NCI-H1694 (cell line): ENCODE results near the gene B3GNT9.

Source experiments
- DNase-seq: peaks from one replicate; lab custom pipeline; 2025; lab: John Stamatoyannopoulos, UW

The B3GNT9 gene

GRCh38 chr16:67167588-67167987 lies 16.8 kb upstream of the B3GNT9 start:
- DNase-seq, result no peak

DNA sequence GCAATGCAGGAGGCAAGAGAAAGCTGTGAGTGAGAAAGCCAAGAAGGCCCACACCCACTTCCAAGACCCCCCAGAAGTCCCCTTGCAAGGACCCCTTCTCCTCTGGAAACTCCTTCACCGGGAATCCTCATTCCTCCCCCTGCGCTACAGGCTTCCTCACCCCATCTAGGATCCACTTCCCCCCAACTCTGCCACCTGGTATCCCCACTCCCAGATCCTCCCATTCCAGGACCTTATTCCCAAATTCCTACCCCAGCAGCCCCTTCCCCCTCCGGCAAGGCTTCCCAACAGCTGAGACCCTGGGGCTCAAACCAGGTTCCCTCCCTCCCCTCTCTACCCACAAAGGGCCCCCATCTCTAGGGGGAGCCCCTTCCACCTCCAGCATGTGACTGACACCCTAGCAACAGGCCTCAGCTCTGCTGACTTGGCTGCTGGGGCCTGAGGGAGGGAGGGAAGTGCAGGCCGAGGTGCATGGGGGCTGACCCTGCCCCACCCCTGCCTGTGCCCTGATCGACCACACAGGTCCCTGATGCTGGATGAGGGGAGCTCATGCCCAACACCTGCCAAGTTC lies 15.9 kb upstream of the B3GNT9 start:
- no peak for DNase-seq

DNA sequence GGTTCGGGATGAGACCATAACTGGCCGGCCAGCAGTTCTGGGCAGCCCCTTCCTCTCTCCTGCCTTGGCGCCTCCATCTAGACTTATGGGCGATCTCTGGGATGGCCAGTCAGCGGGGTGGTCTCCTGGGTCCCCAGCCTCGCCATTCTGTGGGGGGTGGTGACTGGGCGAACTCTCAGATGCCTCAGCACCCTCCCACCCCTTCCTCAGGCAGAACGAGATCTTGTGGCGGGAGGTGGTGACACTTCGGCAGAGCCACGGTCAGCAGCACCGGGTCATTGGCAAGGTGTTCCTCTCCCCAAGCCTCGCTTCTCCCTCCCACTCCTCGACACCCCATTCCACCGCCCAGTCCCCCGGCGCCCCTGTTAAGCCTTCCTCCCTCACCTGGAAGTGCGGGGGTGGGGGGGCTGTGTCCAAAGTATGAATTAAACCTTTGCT lies 15.3 kb upstream of the B3GNT9 start:
- DNase-seq, result no peak

DNA sequence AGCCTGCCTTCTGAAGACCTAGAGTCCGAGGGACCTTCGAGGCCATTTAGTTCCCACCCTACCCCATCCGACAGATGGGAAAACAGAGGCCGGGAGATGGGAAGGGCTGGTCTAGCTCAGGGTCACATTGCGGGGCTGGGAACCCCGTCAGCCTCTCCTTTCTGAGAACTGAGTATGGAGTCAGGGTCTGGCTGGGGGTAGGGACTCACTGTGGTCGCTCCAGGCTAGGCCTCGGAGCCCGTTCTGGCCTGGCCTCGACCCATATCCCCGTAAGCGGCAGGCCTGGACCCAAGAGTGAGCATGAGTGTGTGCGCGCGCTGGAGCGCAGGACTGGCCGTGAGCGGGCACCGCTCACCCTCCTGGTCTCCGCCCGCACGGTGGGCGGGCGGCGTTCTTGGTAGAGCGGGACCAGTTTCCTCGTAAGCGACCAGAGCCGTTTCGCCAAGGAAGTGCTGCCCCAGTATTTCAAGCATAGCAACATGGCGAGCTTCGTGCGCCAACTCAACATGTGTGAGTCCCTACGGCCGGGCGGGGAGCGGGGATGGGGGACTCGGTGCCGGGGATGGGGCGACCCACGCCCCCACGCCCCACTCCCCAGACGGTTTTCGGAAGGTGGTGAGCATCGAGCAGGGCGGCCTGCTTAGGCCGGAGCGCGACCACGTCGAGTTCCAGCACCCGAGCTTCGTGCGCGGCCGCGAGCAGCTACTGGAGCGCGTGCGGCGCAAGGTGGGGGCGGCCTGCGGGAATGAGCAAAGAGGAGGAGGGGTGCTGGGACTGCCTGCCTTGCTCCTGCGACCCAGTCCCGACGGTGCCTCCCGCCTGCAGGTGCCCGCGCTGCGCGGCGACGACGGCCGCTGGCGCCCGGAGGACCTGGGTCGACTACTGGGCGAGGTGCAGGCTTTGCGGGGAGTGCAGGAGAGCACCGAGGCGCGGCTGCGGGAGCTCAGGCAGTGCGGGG lies 14.6 kb upstream of the B3GNT9 start:
- DNase-seq, result no peak

DNA sequence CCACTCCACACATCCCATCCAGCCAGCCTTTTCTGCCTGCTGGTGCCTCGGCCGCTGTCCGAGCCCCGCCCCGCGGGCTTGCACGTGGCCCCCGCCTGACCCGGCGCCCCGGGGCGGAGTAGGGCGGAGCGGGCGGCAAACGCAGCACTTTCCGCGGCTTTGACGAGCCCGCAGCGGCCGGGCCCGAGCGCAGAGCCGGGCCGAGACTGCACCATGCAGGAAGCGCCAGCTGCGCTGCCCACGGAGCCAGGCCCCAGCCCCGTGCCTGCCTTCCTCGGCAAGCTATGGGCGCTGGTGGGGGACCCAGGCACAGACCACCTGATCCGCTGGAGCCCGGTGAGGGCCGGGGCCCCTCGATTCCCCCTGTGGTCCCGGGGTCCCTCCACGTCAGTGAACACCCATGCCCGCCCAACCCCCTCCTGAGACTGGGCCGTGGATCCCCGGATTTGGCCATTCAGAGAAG lies 13.8 kb upstream of the B3GNT9 start, which contains the start of gene HSF4:
HSF4 (plus strand) TSS at position 147 of the 463 bp plus-strand sequence; CDS start at position 214, 67 bp downstream.
- no peak for DNase-seq

DNA sequence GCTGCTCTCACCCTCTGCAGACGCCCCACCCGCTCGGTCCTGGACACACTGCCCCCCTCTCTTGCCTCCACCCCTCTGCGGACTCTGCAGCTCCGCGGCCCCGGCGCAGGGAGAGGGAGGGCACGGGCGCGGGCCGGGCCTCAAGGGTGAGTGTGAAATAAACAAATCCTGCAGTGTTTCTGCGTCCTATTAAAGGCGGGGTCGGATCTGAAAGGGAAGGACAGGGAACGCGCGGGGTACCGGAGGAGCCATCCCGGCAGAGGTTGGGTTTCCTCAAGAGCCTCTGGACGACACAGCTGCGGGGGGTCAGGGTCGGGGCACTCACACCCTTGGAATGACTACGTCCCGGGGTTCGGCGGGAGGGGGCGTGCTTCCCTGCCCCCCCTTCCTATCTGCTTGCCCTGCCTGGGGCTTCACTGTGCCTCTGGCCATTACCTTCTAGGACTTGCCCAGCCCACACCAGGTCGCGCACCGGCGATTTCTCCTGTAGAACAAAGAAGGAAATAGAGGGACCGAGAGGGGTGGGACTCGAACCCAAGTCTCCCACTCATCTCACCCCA lies 13.3 kb upstream of the B3GNT9 start:
- no peak for DNase-seq

DNA sequence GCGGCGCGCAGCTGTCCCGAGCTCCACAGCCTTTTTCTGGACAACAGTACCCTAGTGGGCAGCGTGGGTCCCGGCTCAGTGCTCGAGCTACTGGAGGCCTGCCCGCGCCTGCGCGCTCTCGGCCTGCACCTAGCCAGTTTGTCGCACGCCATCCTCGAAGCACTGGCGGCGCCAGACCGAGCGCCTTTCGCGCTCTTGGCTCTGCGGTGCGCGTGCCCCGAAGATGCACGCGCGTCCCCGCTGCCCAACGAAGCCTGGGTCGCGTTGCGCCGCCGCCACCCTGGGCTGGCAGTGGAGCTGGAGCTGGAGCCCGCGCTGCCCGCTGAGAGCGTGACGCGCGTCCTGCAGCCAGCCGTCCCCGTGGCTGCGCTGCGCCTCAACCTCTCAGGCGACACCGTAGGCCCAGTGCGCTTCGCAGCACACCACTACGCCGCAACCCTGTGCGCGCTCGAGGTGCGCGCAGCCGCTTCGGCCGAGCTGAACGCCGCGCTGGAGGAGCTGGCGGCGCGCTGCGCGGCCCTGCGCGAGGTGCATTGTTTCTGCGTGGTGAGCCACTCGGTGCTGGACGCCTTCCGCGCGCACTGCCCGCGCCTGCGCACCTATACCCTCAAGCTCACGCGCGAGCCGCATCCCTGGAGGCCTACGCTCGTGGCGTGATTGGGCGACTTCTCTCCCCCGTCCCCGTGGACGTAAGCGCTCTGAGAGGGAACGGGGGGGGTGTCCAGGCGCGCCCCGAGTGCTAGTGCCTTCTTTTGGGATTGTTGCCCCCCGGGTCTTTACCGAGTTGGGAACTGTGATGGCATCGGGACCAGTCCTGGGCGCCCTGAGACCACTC lies 12.6 kb upstream of the B3GNT9 start:
- DNase-seq, result peak; percentile 33

- no peak for DNase-seq
Observed at GRCh38 chr16:67162506-67163163, 11.8 kb upstream of the B3GNT9 start.

DNA sequence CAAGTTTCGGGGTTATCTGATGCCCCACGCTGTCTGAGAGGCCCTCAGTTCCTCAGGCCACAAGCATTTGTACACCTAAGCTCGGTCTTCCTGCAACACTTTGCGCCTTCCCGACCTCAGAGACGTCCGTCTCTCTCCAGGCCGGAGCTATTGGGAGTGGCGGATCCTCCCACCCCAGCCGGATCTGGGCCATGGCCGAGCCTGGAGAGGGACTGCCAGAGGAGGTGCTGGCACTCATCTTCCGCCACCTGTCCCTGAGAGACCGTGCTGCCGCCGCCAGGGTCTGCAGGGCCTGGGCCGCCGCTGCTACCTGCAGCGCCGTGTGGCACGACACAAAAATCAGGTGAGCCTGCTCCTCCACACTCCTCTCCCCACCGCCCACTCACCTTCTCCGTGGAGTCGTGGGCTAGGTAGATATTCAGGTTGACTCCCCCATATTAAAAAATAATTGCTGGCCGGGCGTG lies 10.8 kb upstream of the B3GNT9 start:
- no peak for DNase-seq

DNA sequence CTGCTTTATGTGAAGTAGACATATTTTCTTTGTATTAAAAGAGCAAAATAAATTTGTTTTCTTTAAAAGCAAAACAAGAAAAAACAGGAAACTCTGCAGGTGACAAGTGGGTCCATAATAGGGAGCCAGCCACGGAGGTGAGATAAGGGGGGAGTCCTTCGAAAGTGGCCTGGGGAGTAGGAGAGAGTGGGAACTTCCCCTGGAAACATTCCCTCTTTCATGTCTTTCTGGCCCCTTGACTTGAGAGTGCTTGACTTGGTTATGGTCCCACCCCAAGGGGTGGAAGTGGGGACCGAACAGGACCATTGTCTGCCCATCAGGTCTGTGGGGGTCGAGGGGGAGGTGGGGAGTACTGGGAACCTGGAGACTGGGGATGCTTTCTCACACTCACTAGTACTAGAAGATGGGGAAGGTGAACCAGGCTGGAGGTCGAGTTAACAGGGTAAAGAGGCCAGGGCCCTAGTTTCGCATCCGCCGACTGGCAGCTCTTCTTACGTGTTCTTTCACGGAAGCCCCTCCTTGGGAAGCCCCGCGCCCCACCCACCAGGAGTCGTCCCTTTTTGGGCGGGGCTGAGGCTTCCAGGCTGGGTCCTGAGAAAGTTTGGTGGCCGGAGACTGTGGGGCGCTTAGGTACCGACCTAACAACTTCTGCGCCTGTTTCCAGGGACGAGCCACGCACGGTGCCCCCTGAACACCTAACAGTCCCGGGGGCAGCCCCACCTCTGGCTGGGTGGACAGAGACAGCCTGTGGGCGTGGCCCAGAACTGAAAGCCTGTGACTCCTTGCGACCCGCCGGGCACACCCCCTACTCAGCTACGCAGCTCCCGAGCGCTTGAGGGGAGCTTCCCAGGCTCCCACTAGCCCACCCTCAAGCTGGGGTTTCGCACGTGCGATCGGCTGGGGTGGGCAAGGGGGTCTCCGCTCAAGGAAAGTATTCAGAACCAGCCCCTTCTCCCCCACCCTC lies 8.1 kb upstream of the B3GNT9 start:
- no peak for DNase-seq

DNA sequence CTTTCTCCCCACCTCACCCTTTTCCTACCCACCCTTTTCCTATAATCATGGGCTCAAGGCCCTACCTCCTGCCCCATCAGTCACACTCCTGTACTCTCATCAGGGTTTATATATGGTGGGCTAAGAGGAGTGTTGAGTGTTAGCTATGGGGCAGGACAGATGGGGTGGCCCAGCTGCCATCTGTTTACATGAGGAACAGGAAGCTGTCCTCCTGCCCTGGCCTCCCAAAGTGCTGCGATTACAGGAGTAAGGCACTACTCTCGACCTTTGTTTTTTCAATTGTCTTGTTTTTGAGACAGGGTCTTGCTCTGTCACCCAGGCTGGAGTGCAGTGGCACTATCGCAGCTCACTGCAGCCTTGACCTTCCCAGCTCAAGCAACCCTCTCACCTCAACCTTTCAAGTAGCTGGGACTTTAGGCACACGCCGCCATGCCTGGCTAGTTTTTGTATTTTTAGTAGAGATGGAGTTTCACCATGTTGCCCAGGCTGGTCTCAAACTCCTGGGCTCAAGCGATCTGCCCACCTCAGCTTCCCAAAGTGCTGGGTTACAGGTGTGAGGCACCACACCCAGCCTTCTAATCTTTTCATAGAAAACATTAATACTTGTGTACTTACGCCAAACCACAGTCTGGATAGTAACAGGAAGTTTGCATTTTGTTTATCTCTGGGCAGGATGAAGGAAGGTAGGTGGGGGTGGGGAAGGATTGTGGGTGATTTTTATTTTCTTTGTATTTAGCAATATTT lies 7.3 kb upstream of the B3GNT9 start:
- peak; percentile 42 for DNase-seq

DNA sequence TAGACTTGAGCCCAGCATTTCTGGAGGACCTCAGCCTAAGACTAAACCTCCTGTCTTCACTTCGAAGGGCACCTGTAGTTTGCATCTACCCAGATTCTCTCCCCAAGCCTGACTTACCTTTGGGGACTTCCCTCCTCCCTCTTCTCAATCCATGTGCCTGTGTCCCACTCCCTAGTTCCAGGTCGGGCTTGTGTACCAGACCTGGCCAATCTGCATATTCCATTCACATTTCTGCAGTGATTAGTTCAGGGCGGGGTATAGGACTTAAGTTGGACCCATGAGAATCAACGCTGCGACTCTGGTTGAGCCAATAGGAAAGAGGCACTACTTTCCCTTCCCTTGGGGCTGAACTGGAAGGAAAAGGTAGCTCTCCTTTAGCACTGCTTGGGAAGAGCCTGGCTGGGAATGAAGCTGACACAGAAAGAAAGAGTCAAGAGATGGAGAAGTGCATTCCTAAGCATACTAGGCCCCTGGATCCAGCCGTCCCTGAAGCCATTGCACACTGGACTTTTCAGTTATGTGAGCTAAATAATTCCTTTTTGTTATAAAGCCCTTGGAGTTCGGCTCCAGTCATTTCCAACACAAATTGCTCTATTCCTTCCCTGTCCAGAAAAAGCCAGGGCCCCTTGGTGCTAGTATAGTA lies 6.4 kb upstream of the B3GNT9 start:
- DNase-seq, result no peak

DNA sequence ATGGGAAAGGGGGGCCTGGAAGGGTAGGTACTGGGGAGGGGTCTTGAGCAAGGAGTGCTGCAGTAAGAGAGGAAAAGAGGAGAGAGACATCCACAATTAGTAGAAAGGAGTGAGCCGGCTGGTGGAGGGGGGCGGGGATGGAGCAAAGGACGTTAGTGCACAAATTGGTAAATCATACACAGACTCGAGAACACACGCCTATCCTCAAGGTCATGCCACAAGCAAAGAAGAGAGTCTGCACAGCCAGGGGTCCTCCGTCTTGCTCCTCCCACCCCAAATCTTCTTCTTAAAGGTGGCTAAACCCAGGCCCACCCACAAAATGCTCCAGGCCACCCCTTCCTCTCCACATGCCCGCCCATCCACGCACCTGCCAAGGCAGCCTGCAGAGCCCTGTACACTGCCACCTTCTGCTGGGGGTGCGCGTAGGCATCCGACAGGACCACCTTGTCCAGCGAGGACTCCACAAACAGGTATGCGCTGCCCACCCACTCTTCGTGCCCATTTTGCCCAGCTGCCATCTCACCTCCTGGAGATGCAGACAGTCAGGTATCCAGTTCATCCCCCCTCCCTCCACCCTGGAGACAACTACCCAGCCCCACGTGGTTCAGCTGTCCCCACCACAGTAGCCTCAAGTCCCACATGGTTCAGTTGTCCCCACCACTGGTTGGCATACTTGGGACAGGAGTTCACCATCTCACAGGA lies 5.5 kb upstream of the B3GNT9 start:
- DNase-seq, result no peak

- DNase-seq, result peak; percentile 8
Observed at GRCh38 chr16:67155295-67156142, 4.7 kb upstream of the B3GNT9 start.

DNA sequence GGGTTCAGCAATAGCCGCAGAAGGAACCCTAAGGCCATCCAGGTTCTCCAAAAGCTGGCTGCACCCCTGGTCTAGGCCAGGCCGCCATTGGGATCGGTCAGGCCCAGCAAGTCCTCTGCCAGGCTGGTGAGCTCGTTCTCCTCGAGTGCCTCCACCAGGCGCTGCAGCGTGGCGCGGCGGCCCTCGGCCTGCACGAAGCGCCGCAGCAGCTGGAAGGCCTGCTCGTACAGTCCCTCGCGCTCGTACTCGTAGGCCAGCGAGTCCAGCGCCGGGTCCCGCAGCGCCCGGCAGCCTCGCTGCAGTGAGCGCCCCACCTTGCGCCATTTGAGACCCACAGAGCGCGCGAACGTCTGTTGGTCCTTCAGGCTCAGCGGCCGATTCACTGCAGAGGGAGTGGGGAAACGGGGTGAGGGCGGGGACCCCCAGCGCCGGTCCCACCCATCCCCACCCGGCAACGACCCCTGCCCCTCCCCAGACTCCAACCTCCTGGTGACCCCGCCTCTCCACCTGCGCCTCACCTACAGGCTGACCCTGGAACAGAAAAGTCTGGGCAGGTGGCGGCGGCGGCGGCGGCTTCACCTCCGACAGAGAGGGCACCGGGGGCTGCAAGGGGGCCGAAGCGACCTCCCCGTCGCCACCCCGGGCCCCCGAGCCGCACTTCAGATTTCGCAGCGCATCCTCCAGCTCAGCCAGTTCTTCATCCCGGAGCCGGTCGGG lies 3.9 kb upstream of the B3GNT9 start:
- DNase-seq, result no peak

- DNase-seq, result no peak
Observed at GRCh38 chr16:67151431-67152097, 766 bp upstream of the B3GNT9 start.
